Spleen (tissue), 11 donors: ENCODE data around the gene ZNF577. TPM values are rescaled to one million over a fixed set of nuclear protein-coding genes. Genes with fewer than 3 reads are reported as not detected.

Experiments
- DNase-seq: peaks from one replicate; pipeline ENCODE4 v3.0.0-alpha.2; 2020
- H3K27ac ChIP-seq, 8 donors: fragments of 200-600 bp; sonication (generic) in 7 of 8; 1 replicate in 4 of 8; 2 replicates in 4 of 8; pipeline versions ENCODE4 v1.5.0 to v1.8.0; 2016 to 2021; ENCODE audit warnings: inconsistent platforms in 4 of 8, mild to moderate bottlenecking in 4 of 8, moderate library complexity in 1 of 8
- H3K27me3 ChIP-seq, 7 donors: fragments of 200-600 bp; sonication (generic) in 6 of 7; replicated peaks in 1 of 7; 1 replicate in 4 of 7; 2 replicates in 3 of 7; pipeline versions ENCODE4 v1.5.0 to v1.8.0; 2016 to 2021; ENCODE audit warnings: inconsistent platforms in 3 of 7, mild to moderate bottlenecking in 1 of 7
- H3K36me3 ChIP-seq, 6 donors: fragments of 200-600 bp; sonication (generic) in 5 of 6; 1 replicate in 4 of 6; 2 replicates in 2 of 6; pipeline versions ENCODE4 v1.5.0 to v1.8.0; 2016 to 2021; ENCODE audit warnings: inconsistent platforms in 2 of 6
- H3K4me1 ChIP-seq, 6 donors: fragments of 200-600 bp; sonication (generic) in 5 of 6; 1 replicate in 3 of 6; 2 replicates in 3 of 6; pipeline versions ENCODE4 v1.5.0 to v1.8.0; 2016 to 2021; ENCODE audit warnings: inconsistent platforms in 3 of 6
- H3K4me3 ChIP-seq, 8 donors: fragments of 200-600 bp; sonication (generic) in 7 of 8; 1 replicate in 4 of 8; 2 replicates in 4 of 8; pipeline versions ENCODE4 v1.5.0 to v1.8.0; 2016 to 2021; ENCODE audit warnings: inconsistent platforms in 4 of 8, mild to moderate bottlenecking in 4 of 8, moderate library complexity in 2 of 8
- H3K9me3 ChIP-seq, 8 donors: fragments of 200-600 bp; sonication (generic) in 7 of 8; 1 replicate in 4 of 8; 2 replicates in 4 of 8; pipeline versions ENCODE4 v1.5.0 to v1.8.0; 2016 to 2021; ENCODE audit warnings: inconsistent platforms in 4 of 8
- POLR2A ChIP-seq, 3 donors: fragments of 450-650 bp; IDR thresholded peaks; one replicate each; pipeline ENCODE4 v1.5.1; 2017; ENCODE audit warnings: antibody characterized with exemption in 3 of 3, mild to moderate bottlenecking in 1 of 3
- POLR2AphosphoS5 ChIP-seq, 3 donors: sonication (generic); formaldehyde crosslinking; IDR thresholded peaks; one replicate each; pipeline ENCODE4 v1.5.1; 2017; ENCODE audit warnings: antibody characterized with exemption in 3 of 3
- WGBS, 5 donors: extraction: QIAGEN DNeasy Blood & Tissue Kit in 3 of 5; methylation state at CpG; one replicate each; pipeline versions ENCODE4 v1.1.5 to v1.1.7; 2013 to 2018; 5-methylcytosine and 5-hydroxymethylcytosine counted together
- intact Hi-C: fragments of 100-400 bp; cut with DNase I; formaldehyde crosslinking; loops from one replicate; pipeline ENCODE4 v1.15.0; 2023; ENCODE audit warnings: low total_unique reads
- polyA plus RNA-seq, 3 donors: library from polyadenylated mRNA; stranded (reverse); fragments of 200-250 nt; gene quantifications; one replicate each; pipeline ENCODE4 v1.2.1, GENCODE V29; 2013
- total RNA-seq, 7 donors: library from RNA; depleted of rRNA in 3 of 7; stranded (reverse); fragments of >200 nt in 3 of 7; fragmentation: NEBNext Ultra II Directional in 4 of 7; extraction: Animal tissue kit (Norgen Biotek cat#: 25700) in 4 of 7; gene quantifications; one replicate each; pipeline versions ENCODE4 v1.1.0 to v1.2.1, GENCODE V29; 2016 to 2021
- TF ChIP-seq, protein P1 (sequence below), 11 experiments: fragments of 200-600 bp in 7 of 11; fragments of 450-650 bp in 4 of 11; sonication (generic) in 4 of 11; IDR thresholded peaks in 8 of 11; conservative IDR thresholded peaks in 3 of 11; 1 replicate in 7 of 11; 2 replicates in 4 of 11; pipeline versions ENCODE4 v1.4.0 to v1.8.0; 2016 to 2021; ENCODE audit warnings: antibody characterized with exemption in 11 of 11, inconsistent platforms in 4 of 11, mild to moderate bottlenecking in 1 of 11
- donor health status: healthy with polysubstance abuse.
- donor health status: DM: no; HTN: no; CAD: no; lungs with moderate emphysema.
- donor health status: DM: no; HTN: no; CAD: no.
- donor health status: Bipolar disorder and iron deficiency.
- donor health status: healthy.
- donor health status: DM: no; HTN: no; CAD: no.
- donor health status: DM: yes; HTN: yes; CAD: no.

ZNF577 gene
- total and polyA plus RNA-seq, 10 donors, result 11.4 to 31.7 (median 19.3) TPM

DNA sequence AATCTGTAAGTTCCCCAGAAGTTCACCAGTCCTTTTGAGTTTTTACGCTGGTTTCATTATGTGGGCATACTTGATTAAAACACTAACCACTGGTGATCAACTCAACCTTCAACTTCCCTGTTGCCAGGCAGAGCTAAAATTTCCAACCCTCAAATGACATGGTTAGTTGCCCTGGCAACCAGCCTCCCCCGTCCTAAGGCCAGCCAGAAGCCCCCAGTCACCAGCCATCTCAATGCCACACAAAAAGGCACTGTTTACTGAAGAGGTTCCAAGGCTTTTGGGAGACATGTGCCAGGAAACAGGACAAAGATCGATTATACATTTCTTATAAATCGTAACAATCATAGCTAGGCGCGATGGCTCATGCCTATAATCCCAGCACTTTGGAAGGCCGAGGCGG is 15.4 kb upstream of the ZNF577 start:
- 78 to 89% (median 89%) methylated on average over 8 of the region's 8 CpGs for WGBS, 5 donors
- peak overlapping the region in 5 of 8 donors; percentile 63 to 82 (median 74) for H3K4me3 ChIP-seq
- intact Hi-C loops, result no loop called here
- no peak for TF ChIP-seq POLR2A (IDR thresholded peaks at IDR 0.05)
- TF ChIP-seq, protein P1, sequence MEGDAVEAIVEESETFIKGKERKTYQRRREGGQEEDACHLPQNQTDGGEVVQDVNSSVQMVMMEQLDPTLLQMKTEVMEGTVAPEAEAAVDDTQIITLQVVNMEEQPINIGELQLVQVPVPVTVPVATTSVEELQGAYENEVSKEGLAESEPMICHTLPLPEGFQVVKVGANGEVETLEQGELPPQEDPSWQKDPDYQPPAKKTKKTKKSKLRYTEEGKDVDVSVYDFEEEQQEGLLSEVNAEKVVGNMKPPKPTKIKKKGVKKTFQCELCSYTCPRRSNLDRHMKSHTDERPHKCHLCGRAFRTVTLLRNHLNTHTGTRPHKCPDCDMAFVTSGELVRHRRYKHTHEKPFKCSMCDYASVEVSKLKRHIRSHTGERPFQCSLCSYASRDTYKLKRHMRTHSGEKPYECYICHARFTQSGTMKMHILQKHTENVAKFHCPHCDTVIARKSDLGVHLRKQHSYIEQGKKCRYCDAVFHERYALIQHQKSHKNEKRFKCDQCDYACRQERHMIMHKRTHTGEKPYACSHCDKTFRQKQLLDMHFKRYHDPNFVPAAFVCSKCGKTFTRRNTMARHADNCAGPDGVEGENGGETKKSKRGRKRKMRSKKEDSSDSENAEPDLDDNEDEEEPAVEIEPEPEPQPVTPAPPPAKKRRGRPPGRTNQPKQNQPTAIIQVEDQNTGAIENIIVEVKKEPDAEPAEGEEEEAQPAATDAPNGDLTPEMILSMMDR (IDR thresholded peaks at IDR 0.05 in 8 of 11, conservative IDR thresholded peaks at IDR 0.05 in 3 of 11), result no peak
- no peak for TF ChIP-seq POLR2AphosphoS5 (IDR thresholded peaks at IDR 0.05)
- peaks cover 10 to 50% (median 35%) of the 10 kb centered on the region in 6 donors for H3K36me3 ChIP-seq
- H3K4me1 ChIP-seq, result peaks cover 9 to 19% (median 13%) of the 10 kb centered on the region in 6 donors
- no peak for DNase-seq
- H3K9me3 ChIP-seq, result peaks cover 0 to 88% (median 74%) of the 10 kb centered on the region in 8 donors
- no peak overlapping the region for H3K27ac ChIP-seq
- peaks cover 0 to 20% (median 0%) of the 10 kb centered on the region in 7 donors for H3K27me3 ChIP-seq

DNA sequence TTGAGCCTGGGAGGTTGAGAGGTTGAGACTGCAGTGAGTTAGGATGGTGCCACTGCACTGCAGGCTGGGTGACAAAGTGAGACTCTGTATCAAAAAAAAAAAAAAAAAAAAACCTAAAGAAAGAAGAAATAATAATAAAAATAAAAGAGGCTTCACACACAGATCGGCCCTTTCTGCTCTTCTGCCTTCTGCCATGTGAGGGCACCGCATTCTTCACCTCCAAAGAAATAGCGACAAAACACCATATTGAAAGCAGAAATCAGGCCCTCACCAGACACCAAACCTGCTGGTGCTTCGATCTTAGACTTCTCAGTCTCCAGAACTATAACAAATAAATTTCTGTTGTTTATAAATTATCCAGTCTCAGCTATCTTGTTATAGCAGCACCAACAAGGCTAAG is 14.1 kb upstream of the ZNF577 start:
- peaks cover 0 to 8% (median 0%) of the 10 kb centered on the region in 7 donors for H3K27me3 ChIP-seq
- 94 to 96% (median 95%) methylated on average over 4 of the region's 4 CpGs for WGBS, 5 donors
- peaks cover 9 to 19% (median 13%) of the 10 kb centered on the region in 6 donors for H3K4me1 ChIP-seq
- intact Hi-C loops, result no loop called here
- DNase-seq, result no peak
- H3K4me3 ChIP-seq, result no peak overlapping the region
- H3K36me3 ChIP-seq, result peaks cover 11 to 63% (median 48%) of the 10 kb centered on the region in 6 donors
- no peak overlapping the region for H3K27ac ChIP-seq
- TF ChIP-seq, protein P1 (IDR thresholded peaks at IDR 0.05 in 8 of 11, conservative IDR thresholded peaks at IDR 0.05 in 3 of 11), result no peak
- TF ChIP-seq POLR2A (IDR thresholded peaks at IDR 0.05) (no peak), POLR2AphosphoS5 (IDR thresholded peaks at IDR 0.05) (no peak)
- H3K9me3 ChIP-seq, result peaks cover 0 to 88% (median 83%) of the 10 kb centered on the region in 8 donors

DNA sequence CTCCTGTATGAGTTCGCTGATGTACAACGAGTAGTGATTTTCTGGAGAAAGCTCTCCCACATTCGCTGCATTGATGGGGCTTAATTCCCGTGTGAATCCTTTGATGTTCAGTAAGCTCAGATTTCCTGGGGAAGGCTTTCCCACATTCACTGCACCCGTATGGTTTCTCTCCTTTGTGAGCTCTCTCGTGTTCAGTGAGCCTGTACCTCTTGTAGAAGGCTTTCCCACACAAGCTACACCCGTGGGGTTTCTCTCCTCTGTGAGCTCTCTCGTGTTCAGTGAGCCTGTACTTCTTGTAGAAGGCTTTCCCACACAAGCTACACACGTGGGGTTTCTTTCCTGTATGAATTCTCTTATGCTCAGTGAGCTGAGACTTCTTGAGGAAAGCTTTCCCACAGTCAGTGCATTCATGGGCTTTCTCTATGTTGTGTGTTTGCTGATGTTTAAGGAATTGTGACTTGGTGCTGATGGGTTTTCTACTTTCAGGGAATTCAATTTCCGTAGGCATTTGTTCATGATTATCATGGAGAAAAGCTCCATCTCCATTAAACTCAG is 3.5 kb upstream of the ZNF577 start:
- WGBS, 5 donors, result 97 to 98% (median 98%) methylated on average over 10 of the region's 10 CpGs
- no peak for DNase-seq
- Histone ChIP-seq H3K4me1 (peaks cover 0 to 12% (median 3%) of the 10 kb centered on the region in 6 donors), H3K36me3 (peaks cover 49 to 96% (median 68%) of the 10 kb centered on the region in 6 donors), H3K27me3 (no peaks in the 10 kb centered on the region), H3K9me3 (peaks cover 43 to 100% (median 100%) of the 10 kb centered on the region in 8 donors), H3K4me3 (peak overlapping the region in 1 of 8 donors; percentile 33), H3K27ac (no peak overlapping the region)
- intact Hi-C loops, result no loop called here
- TF ChIP-seq POLR2AphosphoS5 (IDR thresholded peaks at IDR 0.05), result no peak
- TF ChIP-seq, protein P1 (IDR thresholded peaks at IDR 0.05 in 8 of 11, conservative IDR thresholded peaks at IDR 0.05 in 3 of 11), result no peak

DNA sequence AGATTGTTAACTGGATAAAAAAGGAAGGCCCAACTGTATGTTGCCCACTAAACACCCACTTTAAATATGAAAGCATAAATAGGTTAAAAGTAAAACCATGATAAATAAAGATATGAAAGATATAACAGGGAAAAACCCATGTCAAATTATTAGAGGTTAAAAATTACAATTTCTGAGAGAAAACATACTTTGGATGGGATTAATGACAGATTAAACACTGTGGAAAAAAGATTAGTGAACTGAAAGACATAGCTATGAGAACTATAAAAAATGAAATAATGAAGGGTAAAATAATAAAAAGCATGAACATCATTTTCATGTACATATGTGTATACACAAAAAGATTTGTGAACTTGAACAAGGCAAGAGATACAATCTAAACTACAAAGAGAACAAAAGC is 2.2 kb upstream of the ZNF577 start:
- DNase-seq, result no peak
- H3K9me3 ChIP-seq, result peaks cover 46 to 100% (median 100%) of the 10 kb centered on the region in 8 donors
- peaks cover 36 to 96% (median 55%) of the 10 kb centered on the region in 6 donors for H3K36me3 ChIP-seq
- TF ChIP-seq POLR2AphosphoS5 (IDR thresholded peaks at IDR 0.05), result no peak
- no peak for TF ChIP-seq POLR2A (IDR thresholded peaks at IDR 0.05)
- TF ChIP-seq, protein P1 (IDR thresholded peaks at IDR 0.05 in 8 of 11, conservative IDR thresholded peaks at IDR 0.05 in 3 of 11), result no peak
- H3K27ac ChIP-seq, result no peak overlapping the region
- H3K4me3 ChIP-seq, result no peak overlapping the region
- intact Hi-C loops, result no loop called here
- H3K27me3 ChIP-seq, result no peaks in the 10 kb centered on the region
- H3K4me1 ChIP-seq, result peaks cover 0 to 12% (median 3%) of the 10 kb centered on the region in 6 donors
